Measurements from ENCODE around the gene CASP12. TPM values are rescaled to one million over a fixed set of nuclear protein-coding genes. Genes with fewer than 3 reads are reported as not detected.

CASP12 gene
- polyA plus RNA-seq, 1 donor (not counting 4 experiments of a cell fraction or from before 2014, with no cell fraction given): not detected

GRCh38 chr11:104879514-104880190 lies 18.6 kb downstream of the CASP12 start:
- no peaks in the 10 kb centered on the region for H3K9me1 ChIP-seq (ENCODE audit: control insufficient read depth, extremely low read depth, insufficient read depth, low read length)
- H3K27ac ChIP-seq (ENCODE audit: control insufficient read depth, insufficient read depth, low read length): no peak overlapping the region
- no peak overlapping the region for H2AFZ ChIP-seq (ENCODE audit: control insufficient read depth, low read length)
- H3K4me2 ChIP-seq (ENCODE audit: control insufficient read depth, extremely low read depth, insufficient read depth, low read depth, low read length): no peak overlapping the region
- no peak overlapping the region for H3K9ac ChIP-seq (ENCODE audit: control insufficient read depth, extremely low read depth, insufficient read depth, low read length)
- no peak overlapping the region for H3K4me3 ChIP-seq (ENCODE audit: control insufficient read depth in 2 of 3, extremely low read depth in 1 of 3, insufficient read depth in 2 of 3, low read depth in 1 of 3, low read length in 3 of 3)
- FAIRE-seq (no peak), DNase-seq (ENCODE audit: low read depth, low spot score) (no peak)
- no peaks in the 10 kb centered on the region for H3K27me3 ChIP-seq (ENCODE audit: control insufficient read depth, extremely low read depth, insufficient read depth, low read length)
- H3K4me1 ChIP-seq (ENCODE audit: control insufficient read depth, extremely low read depth, insufficient read depth, low read length): no peaks in the 10 kb centered on the region
- H3K9me3 ChIP-seq (ENCODE audit: control insufficient read depth, low read depth, low read length): no peaks in the 10 kb centered on the region
- no peaks in the 10 kb centered on the region for H3K79me2 ChIP-seq (ENCODE audit: control insufficient read depth, insufficient read depth, low read length)
- dilution Hi-C loops (cut with MboI; ENCODE audit: extremely low pct_ligation_motif_present, low sequenced_read_pairs): no loop called here
- TF ChIP-seq CTCF (optimal IDR thresholded peaks at IDR 0.05 in 1 of 3, IDR thresholded peaks at IDR 0.05 in 1 of 3, conservative IDR thresholded peaks at IDR 0.05 in 1 of 3; ENCODE audit: extremely low read depth in 1 of 3, insufficient read depth in 2 of 3, low read length in 3 of 3): no peak
- TF ChIP-seq EZH2 (IDR thresholded peaks at IDR 0.05; ENCODE audit: low read length): no peak
- no peaks in the 10 kb centered on the region for H3K36me3 ChIP-seq (ENCODE audit: control insufficient read depth in 2 of 2, extremely low read depth in 1 of 2, insufficient read depth in 2 of 2, low read length in 2 of 2)
- no peaks in the 10 kb centered on the region for H4K20me1 ChIP-seq (ENCODE audit: control insufficient read depth, extremely low read depth, insufficient read depth, low read length)

- Histone ChIP-seq H2AFZ (ENCODE audit: control insufficient read depth, low read length) (no peak overlapping the region), H3K36me3 (ENCODE audit: control insufficient read depth in 2 of 2, extremely low read depth in 1 of 2, insufficient read depth in 2 of 2, low read length in 2 of 2) (no peaks in the 10 kb centered on the region), H3K4me1 (ENCODE audit: control insufficient read depth, extremely low read depth, insufficient read depth, low read length) (no peaks in the 10 kb centered on the region), H3K9ac (ENCODE audit: control insufficient read depth, extremely low read depth, insufficient read depth, low read length) (no peak overlapping the region), H3K4me2 (ENCODE audit: control insufficient read depth, extremely low read depth, insufficient read depth, low read depth, low read length) (no peak overlapping the region), H3K27me3 (ENCODE audit: control insufficient read depth, extremely low read depth, insufficient read depth, low read length) (no peaks in the 10 kb centered on the region), H3K9me3 (ENCODE audit: control insufficient read depth, low read depth, low read length) (no peaks in the 10 kb centered on the region), H4K20me1 (ENCODE audit: control insufficient read depth, extremely low read depth, insufficient read depth, low read length) (no peaks in the 10 kb centered on the region), H3K27ac (ENCODE audit: control insufficient read depth, insufficient read depth, low read length) (no peak overlapping the region), H3K4me3 (ENCODE audit: control insufficient read depth in 2 of 3, extremely low read depth in 1 of 3, insufficient read depth in 2 of 3, low read depth in 1 of 3, low read length in 3 of 3) (no peak overlapping the region), H3K9me1 (ENCODE audit: control insufficient read depth, extremely low read depth, insufficient read depth, low read length) (no peaks in the 10 kb centered on the region), H3K79me2 (ENCODE audit: control insufficient read depth, insufficient read depth, low read length) (no peaks in the 10 kb centered on the region)
- dilution Hi-C loops (cut with MboI; ENCODE audit: extremely low pct_ligation_motif_present, low sequenced_read_pairs): no loop called here
- TF ChIP-seq EZH2 (IDR thresholded peaks at IDR 0.05; ENCODE audit: low read length) (no peak), CTCF (optimal IDR thresholded peaks at IDR 0.05 in 1 of 3, IDR thresholded peaks at IDR 0.05 in 1 of 3, conservative IDR thresholded peaks at IDR 0.05 in 1 of 3; ENCODE audit: extremely low read depth in 1 of 3, insufficient read depth in 2 of 3, low read length in 3 of 3) (no peak)
- FAIRE-seq (no peak), DNase-seq (ENCODE audit: low read depth, low spot score) (no peak)
These were observed 21.3 kb downstream of the CASP12 start for GRCh38 chr11:104876861-104877431.

All from keratinocyte (primary cell).